GM19240 (cell line): ENCODE data around the gene RGS17.
A peak's percentile ranks its signal among the peaks of the same experiment; 100 is the strongest.
"Not testable (repeated sequence)": the region's sequence is repeated elsewhere in the genome, so short reads cannot be mapped to it uniquely, and the experiment has no call there.

Experiments
- DNase-seq: peaks from one replicate; pipeline ENCODE4 v3.0.0; 2011; ENCODE audit warnings: low spot score; ENCODE audit not compliant: insufficient read length

RGS17 gene

DNA sequence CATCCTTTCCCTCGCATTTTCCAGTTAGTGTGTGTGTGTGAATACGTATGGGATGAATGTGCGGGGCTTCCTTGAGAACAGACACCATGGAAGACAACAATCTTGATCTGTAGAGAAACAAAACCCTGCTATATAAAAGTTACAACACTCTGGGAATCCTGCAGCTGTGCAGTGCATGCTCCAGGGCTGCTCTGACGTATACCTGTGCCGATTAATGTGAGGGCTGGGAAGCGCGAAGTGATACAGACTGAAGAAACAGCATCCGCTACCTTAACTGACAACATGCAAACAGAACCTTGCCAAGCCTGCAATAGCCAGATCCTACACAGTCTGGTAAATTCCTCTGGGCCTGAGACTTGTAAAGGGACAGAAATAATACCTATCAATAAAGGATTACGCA, 96.9 kb downstream of the RGS17 start:
- no peak for DNase-seq

DNA sequence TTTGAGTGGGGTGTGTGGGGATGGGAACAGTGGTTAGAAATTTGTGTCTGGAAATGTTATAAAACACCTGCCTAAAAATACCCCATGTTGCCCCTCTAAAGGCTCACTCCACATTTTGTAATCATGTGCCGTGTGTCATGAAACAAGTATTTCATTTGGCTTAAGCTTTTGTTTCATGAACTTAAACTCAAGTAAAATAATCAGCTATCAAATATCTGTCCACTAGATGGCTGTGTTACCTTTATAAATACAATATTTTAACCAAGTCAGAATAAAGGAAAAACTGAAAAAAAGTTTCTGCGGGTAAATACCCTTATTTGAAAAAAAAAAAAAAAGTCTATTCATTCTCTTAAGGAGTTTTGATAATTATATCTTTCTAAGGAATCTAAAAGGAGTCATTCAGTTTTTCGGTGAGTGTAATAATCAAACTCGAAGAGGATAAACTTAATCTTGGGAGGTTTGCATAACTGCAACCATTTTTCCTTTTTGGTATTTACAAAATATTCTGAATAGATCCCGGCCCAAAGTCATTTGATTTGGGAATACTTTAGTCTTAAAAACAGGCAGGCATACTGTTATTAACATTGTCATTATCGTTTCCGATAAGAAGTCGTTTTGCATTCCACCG, 98.7 kb downstream of the RGS17 start:
- DNase-seq: no peak

DNA sequence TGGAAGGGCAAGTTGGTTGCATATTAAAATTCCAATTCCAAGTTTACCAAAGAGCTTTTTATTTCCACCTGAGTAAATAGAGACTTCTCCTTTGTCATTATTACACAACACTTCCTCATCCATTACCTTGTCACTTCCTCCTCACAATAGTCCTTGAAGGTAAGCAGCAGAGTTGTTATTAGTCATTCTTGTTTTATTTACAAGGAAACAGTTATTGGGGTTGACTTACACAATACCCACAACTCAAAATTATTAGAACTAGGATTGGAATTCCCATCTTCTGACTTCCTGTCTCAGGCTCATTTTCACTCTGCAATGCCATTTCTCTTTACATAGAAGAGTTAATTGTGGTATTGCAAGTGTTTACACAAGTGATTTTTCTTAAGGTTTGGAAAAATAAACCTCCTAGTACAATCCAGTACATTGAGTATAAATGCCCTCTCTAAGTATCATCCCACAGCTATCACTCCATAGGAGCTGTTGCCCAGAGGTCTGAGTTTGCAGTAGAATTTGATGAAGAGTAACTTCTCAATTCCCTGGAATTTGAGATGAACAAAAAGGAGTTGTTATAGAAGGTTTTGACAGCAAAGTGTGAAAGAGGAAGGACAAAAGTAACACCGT, 99.6 kb downstream of the RGS17 start:
- no peak for DNase-seq

DNA sequence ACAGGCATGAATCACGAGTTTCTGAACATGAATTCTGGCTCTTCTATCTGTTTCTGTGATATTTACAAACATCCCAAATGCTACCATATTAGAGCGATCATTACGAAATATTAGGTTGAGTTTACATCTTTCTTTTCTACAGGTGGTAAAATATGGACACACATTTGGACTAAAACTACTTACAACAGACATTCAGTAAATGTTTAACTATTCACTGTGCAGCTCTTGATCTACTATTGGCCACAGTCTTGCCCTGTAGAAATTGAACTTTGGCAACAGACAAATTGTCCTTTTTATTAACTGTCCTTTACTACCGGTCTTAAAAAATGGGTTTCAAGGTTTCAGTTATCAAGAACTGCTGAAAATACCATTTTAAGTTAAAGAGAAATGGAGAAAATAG, 102.1 kb downstream of the RGS17 start:
- DNase-seq: no peak

DNA sequence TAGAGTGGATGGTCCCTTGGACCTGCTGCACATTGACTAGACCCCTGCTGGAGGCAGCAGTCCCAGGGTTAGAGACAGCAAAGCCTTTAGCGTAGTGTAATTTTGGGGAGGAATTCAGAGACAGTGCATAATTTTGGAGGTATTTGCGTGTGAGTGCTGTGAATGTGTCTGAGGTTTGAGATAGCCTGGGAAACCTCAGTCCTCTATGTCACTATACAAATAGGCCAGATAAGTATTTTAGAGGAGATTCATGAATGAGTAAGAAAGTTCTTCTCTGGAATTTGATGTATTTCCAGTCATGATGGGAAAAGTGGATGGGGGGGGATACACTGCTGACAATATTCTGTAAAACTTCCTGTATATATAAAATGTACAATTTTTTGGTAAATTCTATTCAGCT, 102.8 kb downstream of the RGS17 start:
- no peak for DNase-seq

DNA sequence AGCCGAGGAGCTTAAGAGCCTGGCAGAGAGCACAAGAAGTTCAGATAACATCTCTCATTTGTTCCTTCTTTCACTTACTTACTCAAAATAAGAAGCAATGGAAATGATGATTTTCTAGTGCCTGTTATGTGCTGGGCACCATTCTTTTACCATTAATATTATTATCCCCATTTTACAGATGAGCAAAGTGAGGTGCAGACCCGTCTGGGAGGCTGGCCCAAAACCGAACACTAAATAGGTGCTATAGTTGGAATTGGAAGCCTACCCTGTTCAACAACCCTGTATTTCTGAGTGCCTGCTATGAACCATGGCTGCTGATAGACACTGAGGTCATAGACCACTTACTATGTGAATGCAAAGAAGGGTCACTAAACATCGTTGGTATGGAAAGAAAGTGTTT, 103.6 kb downstream of the RGS17 start:
- DNase-seq: no peak

DNA sequence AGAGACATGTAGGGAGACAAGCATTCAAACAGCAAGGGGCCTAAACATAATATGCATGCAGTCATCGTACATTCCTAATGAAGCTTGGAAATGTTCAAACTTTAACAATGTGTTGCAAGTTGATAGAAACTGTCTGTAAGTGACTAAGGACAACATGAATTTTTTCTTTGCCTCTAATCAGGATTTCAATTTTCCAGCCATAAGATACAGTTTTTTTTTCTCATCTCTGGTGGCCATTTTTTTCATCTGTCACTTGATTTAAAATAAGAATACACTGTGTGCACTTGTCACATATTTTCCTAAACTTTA, 106.4 kb downstream of the RGS17 start:
- no peak for DNase-seq

DNA sequence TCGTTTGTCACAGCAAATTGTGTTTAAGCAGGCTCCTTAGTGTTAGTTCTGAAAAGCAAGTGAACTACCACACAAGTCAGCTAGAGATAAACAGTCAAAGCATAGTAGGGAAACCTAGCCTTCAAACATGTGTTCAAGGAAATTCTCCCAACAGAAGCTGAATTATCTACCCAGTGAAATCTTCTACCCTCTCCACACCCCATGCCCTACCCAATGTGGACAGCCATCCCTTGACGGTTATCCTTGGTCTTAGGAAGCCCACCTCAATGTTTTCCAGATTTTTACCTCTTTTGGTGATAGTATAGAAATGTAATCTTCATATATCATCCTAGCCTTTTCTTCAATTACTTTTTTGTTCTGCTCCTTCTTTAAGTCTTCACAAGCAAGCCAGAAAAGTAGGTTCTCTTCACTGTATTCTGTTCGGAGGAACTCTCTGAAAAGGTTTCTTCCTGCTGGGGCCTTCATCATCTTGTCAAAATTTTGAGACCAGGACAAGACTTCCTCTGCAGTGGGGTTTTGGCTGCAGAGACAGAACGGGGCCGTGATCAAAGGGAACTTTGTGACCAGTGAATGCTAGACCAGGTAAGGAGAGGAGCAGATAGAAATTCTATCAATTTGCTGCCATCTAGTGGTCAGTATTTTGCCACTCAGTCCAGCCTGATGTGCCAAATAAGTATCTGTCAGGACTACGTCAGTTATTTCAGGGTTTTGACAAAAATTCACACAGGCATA, 106.9 kb downstream of the RGS17 start:
- peak; percentile 30 for DNase-seq

DNA sequence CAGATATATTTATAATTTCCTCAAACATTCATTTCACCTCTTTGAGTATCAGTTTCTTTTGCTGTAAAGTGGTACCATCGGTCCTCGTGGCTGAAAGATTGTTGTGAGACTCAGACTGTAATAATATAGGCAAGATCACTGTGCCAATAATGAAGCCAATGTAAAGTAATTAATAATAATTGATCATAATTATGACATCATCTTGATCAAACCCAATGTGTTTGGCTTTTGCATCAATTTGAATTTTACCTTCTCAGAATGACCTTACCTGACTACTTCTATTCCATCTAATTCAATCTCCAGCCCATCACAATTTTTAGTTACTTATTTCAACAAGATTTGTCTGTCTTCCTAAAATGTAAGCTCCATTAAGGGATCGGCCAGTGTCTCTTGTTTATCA, 112.7 kb downstream of the RGS17 start:
- DNase-seq: no peak

DNA sequence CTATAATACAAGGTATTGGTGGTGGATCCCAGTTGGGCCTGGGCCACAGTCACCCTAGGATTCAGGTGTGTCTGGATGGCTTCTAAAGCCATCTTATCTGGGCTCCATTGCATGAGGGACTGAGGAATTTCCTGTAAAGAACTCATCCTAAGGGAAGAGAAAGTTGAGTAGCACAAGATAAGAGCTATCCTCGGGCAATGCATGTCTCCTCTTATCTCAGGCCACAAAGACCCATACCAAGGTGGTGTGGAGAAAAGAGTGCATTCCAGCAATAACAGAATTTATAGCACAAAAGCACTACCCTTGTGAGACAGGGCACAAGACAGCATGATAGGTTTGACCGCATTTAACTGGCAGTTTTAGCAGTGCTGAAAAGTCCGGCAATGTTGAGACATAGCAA, 114.2 kb downstream of the RGS17 start:
- DNase-seq: no peak

DNA sequence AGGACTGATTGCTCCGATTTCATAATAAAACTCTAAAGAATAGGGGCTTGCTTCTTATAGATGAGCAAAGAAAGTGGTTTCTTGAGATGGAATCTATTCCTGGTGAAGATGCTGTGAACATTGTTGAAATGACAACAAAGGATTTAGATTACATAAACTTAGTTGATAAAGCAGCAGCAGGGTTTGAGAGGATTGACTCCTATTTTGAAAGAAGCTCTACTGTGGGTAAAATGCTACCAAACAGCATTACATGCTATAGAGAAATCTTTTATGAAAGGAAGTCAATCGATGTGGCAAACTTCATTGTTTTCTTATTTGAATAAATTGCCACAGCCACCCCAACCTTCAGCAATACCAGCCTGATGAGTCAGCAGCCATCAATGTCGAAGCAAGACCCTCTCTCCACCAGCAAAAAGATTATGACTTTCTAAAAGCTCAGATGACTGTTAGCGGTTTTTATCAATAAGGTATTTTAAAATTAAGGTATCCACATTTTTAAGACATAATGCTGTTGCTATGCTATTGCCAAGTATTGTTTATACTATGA, 115.9 kb downstream of the RGS17 start:
- DNase-seq: no peak

DNA sequence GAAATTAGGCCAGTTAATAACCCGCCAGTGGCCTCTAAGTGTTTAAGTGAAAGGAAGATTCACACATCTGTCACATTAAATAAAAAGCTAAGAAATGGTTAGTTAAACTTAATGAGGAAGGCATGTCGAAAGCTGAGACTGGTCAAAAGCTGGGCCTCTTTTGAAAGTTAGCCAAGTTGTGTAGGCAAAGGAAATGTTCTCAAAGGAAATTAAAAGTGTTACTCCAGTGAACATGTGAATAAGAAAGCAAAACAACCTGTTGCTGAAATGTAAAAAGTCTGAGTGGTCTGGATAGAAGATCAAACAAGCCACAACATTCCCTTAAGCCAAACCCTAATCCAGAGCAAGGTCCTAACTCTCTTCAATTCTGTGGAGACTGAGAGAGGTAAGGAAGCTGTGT, 117.6 kb downstream of the RGS17 start:
- no peak for DNase-seq

DNA sequence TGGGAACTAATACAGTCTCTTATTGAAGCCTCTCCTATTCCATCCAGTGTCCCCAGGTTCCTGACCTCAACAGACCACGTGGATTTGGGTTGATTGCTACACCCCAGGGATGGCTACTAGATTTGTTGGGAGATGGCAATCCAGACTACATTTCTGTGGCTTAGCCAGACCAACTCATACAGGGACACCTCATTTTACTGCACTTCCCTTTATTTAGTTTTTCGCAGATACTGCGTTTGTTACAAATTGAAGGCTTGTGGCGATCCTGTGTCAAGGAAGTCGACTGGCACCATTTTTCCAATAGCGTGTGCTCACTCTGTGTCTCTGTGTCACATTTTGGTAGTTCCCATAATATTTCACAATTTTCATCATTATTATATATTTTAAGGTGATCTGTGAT, 118.2 kb downstream of the RGS17 start:
- DNase-seq: no peak

DNA sequence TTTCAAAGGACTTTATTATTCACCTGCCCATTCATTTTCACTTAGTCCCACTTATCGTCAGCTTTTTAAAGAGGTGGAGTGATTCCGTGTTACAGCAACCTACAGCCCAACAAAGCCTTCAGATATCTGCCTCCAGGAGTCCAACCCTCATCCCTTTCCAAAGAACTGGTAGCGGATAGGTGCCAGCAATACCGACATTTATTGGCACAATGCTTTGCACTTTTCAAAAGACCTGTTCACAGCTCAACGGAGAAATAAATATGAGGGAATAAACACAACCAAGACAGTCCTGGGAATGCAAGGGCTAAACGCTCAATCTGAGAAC, 127.8 kb downstream of the RGS17 start:
- no peak for DNase-seq

DNA sequence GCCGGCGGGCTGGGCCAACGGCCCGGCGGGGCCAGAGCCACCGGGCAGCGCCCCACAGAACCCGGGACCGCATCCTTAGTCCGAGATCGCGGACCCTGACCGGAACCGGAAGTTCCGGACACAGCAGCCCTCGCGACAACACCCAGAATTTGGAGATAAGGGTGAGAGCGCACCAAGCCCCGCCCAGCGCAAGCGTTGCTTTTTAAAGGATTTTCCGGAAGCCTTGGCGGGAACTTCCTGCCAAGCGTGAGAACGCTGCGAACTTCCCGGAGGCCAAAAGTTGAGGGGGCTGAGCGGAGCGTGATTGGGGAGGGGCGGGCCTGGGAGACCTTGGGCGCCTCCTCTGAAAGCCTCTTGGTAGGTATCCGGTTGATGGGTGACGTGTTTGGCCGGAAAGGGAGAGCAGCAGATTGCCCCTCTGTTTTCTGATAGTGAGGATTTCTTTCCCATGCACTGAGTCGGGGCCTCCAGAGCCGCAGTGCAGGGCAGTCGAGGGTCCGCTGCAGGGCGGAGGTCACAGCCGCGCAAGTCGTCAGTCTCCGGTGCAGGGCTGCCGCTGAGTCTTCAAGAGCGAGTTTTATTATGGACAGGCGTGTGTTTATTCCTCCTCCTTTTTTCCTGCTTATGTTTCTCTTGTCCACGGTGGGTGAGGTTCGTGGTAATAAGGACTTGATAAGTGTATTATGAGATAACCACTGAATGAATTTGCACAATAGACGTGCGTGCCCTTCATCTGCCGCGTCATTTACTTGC, 128.3 kb downstream of the RGS17 start, which contains the start of gene MTRF1L:
TSS of gene MTRF1L (minus strand) at position 97 of the 753 bp plus-strand sequence. CDS start at position 73, 24 bp downstream.
- DNase-seq: peak; percentile 53

DNA sequence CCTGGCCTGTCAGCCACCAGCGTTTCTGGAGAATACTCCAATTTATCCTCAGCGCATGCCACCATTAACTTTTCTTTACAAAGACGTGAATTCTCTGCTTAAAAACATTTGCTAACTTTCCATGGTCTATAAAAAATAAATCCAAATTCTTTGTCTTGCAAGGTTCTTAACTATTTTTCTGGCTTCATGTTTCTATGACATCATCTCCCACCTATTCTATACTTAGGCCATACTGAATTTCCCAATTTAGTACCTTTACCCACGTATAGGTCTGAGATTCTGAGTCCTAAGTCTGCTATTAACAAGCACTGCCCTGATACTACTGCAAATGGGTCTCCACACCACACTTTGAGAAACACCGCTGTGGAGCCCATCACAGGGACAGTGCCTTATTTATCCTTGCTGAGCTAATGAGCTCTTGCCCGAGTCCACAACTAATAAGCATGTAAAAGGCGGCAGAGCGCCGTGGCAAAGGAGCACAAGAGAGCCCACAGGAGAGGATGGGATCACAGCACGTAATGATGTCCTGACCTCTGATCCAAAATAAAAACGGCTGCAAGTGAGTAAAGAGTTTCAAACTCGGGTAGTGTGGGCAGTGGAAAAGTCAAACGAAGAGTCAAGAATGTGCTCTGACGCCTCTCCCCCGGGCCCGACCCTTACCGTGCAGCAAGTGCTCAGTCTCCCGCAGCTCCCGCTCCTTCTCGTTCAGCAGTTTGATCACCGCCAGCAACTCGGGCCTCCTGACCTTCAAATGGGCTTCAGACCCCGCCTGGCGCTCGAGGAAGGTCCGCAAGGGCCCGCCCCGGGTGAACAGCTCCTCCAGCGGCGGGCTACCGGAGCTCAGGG, 129.1 kb downstream of the RGS17 start:
- no peak for DNase-seq

DNA sequence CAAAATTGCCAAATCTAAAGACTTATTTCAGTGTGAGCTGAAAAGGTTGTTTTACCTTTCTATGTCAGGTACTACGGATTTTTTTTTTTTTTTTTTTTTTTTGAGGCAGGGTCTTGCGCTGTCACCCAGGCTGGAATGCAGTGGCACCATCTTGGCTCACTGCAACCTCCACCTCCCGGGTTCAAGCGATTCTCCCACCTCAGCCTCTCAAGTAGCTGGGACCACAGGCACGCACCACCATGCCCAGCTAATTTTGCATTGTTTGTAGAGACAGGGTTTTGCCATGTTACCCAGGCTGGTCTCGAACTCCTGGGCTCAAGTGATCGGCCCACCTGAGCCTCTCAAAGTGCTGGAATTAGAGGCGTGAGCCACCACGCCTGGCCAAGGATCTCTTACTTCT, 130.3 kb downstream of the RGS17 start:
- not testable (repeated sequence) for DNase-seq

DNA sequence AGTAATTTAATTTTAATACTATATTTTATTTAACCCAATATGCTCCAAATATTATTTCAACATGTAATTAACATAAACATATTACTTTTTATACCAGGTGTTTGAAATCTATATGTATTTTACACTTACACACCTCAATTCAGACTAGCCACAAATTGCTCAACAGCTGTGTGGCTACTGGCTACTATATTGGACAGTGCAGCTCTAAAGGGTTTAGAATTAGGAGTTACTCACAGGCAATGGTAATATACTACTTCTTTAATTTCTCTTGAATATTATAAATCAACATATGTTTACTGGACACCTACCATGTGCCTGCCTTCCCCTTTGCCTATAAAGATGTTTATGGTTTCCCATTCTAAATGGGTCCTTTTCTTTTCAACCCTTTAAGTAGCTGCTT, 130.8 kb downstream of the RGS17 start:
- no peak for DNase-seq

DNA sequence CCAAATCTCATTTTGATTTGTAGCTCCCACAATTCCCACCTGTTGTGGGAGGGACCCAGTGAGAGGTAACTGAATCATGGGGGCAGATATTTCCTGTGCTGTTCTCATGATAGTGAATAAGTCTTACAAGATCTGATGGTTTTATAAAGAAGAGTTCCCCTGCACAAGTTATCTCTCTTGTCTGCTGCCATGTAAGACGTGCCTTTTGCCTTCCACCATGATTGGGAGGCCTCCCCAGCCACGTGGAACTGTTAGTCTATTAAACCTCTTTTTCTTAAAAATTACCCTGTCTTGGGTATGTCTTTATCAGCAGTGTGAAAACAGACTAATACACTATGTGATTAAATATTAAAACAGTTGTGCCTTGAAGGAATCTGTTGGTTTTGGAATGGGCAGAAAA, 131.5 kb downstream of the RGS17 start:
- not testable (repeated sequence) for DNase-seq

DNA sequence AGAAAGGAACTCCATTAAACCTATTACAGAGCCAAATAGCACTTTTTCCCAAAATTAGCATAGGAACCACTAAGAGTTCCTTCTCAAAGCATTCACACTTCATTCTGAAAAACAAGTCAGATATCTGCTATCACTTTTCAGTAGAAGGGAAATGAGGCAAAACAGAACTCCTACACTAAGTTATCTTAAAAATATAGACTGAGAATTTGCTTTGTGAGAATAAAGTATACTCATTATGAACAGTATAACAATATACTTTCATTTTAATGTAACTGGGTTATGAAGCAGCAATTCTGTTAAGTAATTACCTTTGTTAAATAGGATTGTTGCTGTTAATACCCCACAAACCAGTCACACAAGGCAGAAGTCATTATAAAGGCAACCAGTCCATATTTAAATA, 137.2 kb downstream of the RGS17 start:
- DNase-seq: no peak

DNA sequence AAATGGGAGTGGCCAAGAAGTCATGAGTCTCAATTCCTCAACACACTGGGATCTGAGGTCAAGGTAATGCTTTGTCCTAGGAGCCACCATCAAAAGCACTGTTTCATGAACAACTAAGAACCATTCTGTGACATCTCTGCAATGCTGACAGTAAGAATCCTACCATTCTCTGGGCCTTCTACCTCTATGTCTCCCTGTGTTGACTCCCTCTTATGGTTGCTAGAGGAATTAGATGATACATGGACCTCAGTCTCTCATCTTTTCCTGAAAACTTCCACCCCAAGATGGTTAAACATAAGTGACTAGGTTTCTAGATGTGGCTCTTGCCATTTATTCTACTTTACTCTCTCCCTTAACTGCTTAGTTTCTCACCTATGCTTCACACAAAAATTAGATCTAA, 137.7 kb downstream of the RGS17 start:
- DNase-seq: no peak
